Subcutaneous abdominal adipose tissue (tissue), 5 donors: Measurements from ENCODE around the gene MEAK7.

Experiments
- H3K27ac ChIP-seq: one replicate; pipeline ENCODE4 v1.7.0; 2013; ENCODE audit warnings: low read depth, mild to moderate bottlenecking, inconsistent platforms, low read length, moderate library complexity
- H3K27me3 ChIP-seq, 5 donors: one replicate each; pipeline ENCODE4 v1.7.0; 2013; ENCODE audit warnings: low read length in 5 of 5, inconsistent platforms in 1 of 5; ENCODE audit not compliant: control insufficient read depth in 5 of 5, insufficient read depth in 4 of 5
- H3K36me3 ChIP-seq, 5 donors: one replicate each; pipeline ENCODE4 v1.7.0; 2013; ENCODE audit warnings: low read length in 5 of 5; ENCODE audit not compliant: control insufficient read depth in 5 of 5, insufficient read depth in 5 of 5
- H3K4me1 ChIP-seq, 5 donors: one replicate each; pipeline ENCODE4 v1.7.0; 2013; ENCODE audit warnings: low read length in 5 of 5, mild to moderate bottlenecking in 3 of 5, moderate library complexity in 1 of 5; ENCODE audit not compliant: control insufficient read depth in 5 of 5, insufficient read depth in 5 of 5
- H3K4me3 ChIP-seq, 5 donors: one replicate each; pipeline ENCODE4 v1.7.0; 2013; ENCODE audit warnings: low read length in 5 of 5, low read depth in 1 of 5
- H3K9ac ChIP-seq, 5 donors: one replicate each; pipeline ENCODE4 v1.7.0; 2013; ENCODE audit warnings: low read length in 5 of 5, mild to moderate bottlenecking in 4 of 5, moderate library complexity in 3 of 5
- H3K9me3 ChIP-seq, 5 donors: one replicate each; pipeline ENCODE4 v1.7.0; 2013; ENCODE audit warnings: low read length in 5 of 5; ENCODE audit not compliant: control insufficient read depth in 5 of 5
- donor health status: healthy.
- donor health status: healthy.
- donor health status: healthy.
- donor health status: healthy.
- donor health status: healthy.

Gene MEAK7

GRCh38 chr16:84545114-84545737 lies 40.8 kb upstream of the MEAK7 start:
- Histone ChIP-seq H3K4me1 (peaks cover 0 to 24% (median 4%) of the 10 kb centered on the region in 5 donors), H3K27ac (no peak overlapping the region), H3K4me3 (no peak overlapping the region), H3K36me3 (no peaks in the 10 kb centered on the region), H3K9ac (no peak overlapping the region), H3K27me3 (peaks cover 0 to 13% (median 5%) of the 10 kb centered on the region in 5 donors), H3K9me3 (no peaks in the 10 kb centered on the region)

- Histone ChIP-seq H3K36me3 (no peaks in the 10 kb centered on the region), H3K27ac (no peak overlapping the region), H3K4me1 (peaks cover 0 to 14% (median 4%) of the 10 kb centered on the region in 5 donors), H3K27me3 (peaks cover 0 to 13% (median 5%) of the 10 kb centered on the region in 5 donors), H3K4me3 (no peak overlapping the region), H3K9me3 (no peaks in the 10 kb centered on the region), H3K9ac (no peak overlapping the region)
Observed at GRCh38 chr16:84544031-84544773, 39.7 kb upstream of the MEAK7 start.

- H3K9ac ChIP-seq: no peak overlapping the region
- H3K4me1 ChIP-seq: peaks cover 0 to 10% (median 4%) of the 10 kb centered on the region in 5 donors
- no peak overlapping the region for H3K4me3 ChIP-seq
- peaks cover 0 to 13% (median 5%) of the 10 kb centered on the region in 5 donors for H3K27me3 ChIP-seq
- H3K36me3 ChIP-seq: no peaks in the 10 kb centered on the region
- H3K27ac ChIP-seq: no peak overlapping the region
- H3K9me3 ChIP-seq: no peaks in the 10 kb centered on the region
Observed at GRCh38 chr16:84543253-84543652, 38.8 kb upstream of the MEAK7 start.

GRCh38 chr16:84541999-84542817 lies 37.7 kb upstream of the MEAK7 start:
- Histone ChIP-seq H3K27ac (no peak overlapping the region), H3K36me3 (no peaks in the 10 kb centered on the region), H3K27me3 (peaks cover 0 to 13% (median 5%) of the 10 kb centered on the region in 5 donors), H3K9me3 (no peaks in the 10 kb centered on the region), H3K9ac (no peak overlapping the region), H3K4me3 (no peak overlapping the region), H3K4me1 (peaks cover 0 to 14% (median 4%) of the 10 kb centered on the region in 5 donors)

GRCh38 chr16:84540194-84540593 lies 35.7 kb upstream of the MEAK7 start:
- Histone ChIP-seq H3K4me3 (no peak overlapping the region), H3K36me3 (no peaks in the 10 kb centered on the region), H3K27me3 (peaks cover 0 to 6% (median 2%) of the 10 kb centered on the region in 5 donors), H3K9ac (no peak overlapping the region), H3K27ac (no peak overlapping the region), H3K4me1 (peaks cover 0 to 14% (median 4%) of the 10 kb centered on the region in 5 donors), H3K9me3 (no peaks in the 10 kb centered on the region)

GRCh38 chr16:84538222-84538840 lies 33.9 kb upstream of the MEAK7 start:
- Histone ChIP-seq H3K4me1 (peaks cover 0 to 6% (median 0%) of the 10 kb centered on the region in 5 donors), H3K9me3 (no peaks in the 10 kb centered on the region), H3K36me3 (no peaks in the 10 kb centered on the region), H3K9ac (no peak overlapping the region), H3K4me3 (no peak overlapping the region), H3K27me3 (no peaks in the 10 kb centered on the region), H3K27ac (no peak overlapping the region)

GRCh38 chr16:84537491-84538151 lies 33.2 kb upstream of the MEAK7 start:
- H3K4me3 ChIP-seq: no peak overlapping the region
- H3K9ac ChIP-seq: no peak overlapping the region
- H3K27me3 ChIP-seq: no peaks in the 10 kb centered on the region
- no peaks in the 10 kb centered on the region for H3K9me3 ChIP-seq
- H3K4me1 ChIP-seq: peaks cover 0 to 13% (median 7%) of the 10 kb centered on the region in 5 donors
- no peaks in the 10 kb centered on the region for H3K36me3 ChIP-seq
- H3K27ac ChIP-seq: no peak overlapping the region

GRCh38 chr16:84535851-84536250 lies 31.4 kb upstream of the MEAK7 start:
- Histone ChIP-seq H3K27me3 (no peaks in the 10 kb centered on the region), H3K36me3 (no peaks in the 10 kb centered on the region), H3K4me1 (peaks cover 8 to 25% (median 18%) of the 10 kb centered on the region in 5 donors), H3K27ac (no peak overlapping the region), H3K9ac (no peak overlapping the region), H3K4me3 (no peak overlapping the region), H3K9me3 (no peaks in the 10 kb centered on the region)

- Histone ChIP-seq H3K4me3 (no peak overlapping the region), H3K27me3 (no peaks in the 10 kb centered on the region), H3K9ac (no peak overlapping the region), H3K9me3 (no peaks in the 10 kb centered on the region), H3K27ac (no peak overlapping the region), H3K36me3 (no peaks in the 10 kb centered on the region), H3K4me1 (peaks cover 8 to 27% (median 18%) of the 10 kb centered on the region in 5 donors)
Observed at GRCh38 chr16:84535408-84535807, 30.9 kb upstream of the MEAK7 start.
